Upper lobe of left lung (tissue), 4 donors: ENCODE data around the gene DIPK1C.

Source experiments
- EP300 ChIP-seq, 4 donors: sonication (generic); formaldehyde crosslinking; IDR thresholded peaks; one replicate each; pipeline ENCODE4 v1.5.1; 2017; ENCODE audit warnings: antibody characterized with exemption in 4 of 4, control low read depth in 2 of 4
- POLR2A ChIP-seq, 4 donors: fragments of 450-650 bp; IDR thresholded peaks; one replicate each; pipeline ENCODE4 v1.5.1; 2016 to 2017; ENCODE audit warnings: antibody characterized with exemption in 4 of 4, mild to moderate bottlenecking in 2 of 4
- TF ChIP-seq, protein P1 (sequence below), 6 experiments: fragments of 450-650 bp in 4 of 6; fragments of 200-600 bp in 2 of 6; sonication (generic) in 2 of 6; IDR thresholded peaks; one replicate each; pipeline ENCODE4 v1.5.1; 2016 to 2019; ENCODE audit warnings: antibody characterized with exemption in 6 of 6

DNA sequence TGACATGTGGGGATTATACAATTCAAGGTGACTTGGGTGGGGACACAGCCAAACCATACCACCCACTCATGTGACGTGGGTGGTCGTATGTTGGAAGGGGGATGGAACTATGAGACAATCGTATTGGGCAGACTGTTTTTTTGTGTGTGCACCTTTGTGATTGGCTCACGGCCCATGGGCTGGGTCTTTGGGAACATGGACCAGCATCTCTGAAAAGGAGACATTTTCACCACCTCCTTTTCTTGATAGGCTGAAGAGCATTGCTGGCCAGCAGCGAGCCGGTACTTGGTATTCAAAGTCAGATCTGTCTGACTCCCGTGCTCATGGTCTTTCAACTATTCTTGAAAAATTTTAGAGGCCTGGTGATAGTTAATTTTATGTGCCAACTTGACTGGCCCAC is 62.1 kb downstream of the DIPK1C start:
- TF ChIP-seq, protein P1, sequence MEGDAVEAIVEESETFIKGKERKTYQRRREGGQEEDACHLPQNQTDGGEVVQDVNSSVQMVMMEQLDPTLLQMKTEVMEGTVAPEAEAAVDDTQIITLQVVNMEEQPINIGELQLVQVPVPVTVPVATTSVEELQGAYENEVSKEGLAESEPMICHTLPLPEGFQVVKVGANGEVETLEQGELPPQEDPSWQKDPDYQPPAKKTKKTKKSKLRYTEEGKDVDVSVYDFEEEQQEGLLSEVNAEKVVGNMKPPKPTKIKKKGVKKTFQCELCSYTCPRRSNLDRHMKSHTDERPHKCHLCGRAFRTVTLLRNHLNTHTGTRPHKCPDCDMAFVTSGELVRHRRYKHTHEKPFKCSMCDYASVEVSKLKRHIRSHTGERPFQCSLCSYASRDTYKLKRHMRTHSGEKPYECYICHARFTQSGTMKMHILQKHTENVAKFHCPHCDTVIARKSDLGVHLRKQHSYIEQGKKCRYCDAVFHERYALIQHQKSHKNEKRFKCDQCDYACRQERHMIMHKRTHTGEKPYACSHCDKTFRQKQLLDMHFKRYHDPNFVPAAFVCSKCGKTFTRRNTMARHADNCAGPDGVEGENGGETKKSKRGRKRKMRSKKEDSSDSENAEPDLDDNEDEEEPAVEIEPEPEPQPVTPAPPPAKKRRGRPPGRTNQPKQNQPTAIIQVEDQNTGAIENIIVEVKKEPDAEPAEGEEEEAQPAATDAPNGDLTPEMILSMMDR (IDR thresholded peaks at IDR 0.05): no peak
- TF ChIP-seq POLR2A (IDR thresholded peaks at IDR 0.05) (no peak), EP300 (IDR thresholded peaks at IDR 0.05) (no peak)
